Adipose tissue (tissue), 3 donors: ENCODE results near the gene KCNJ14. TPM values are rescaled to one million over a fixed set of nuclear protein-coding genes. Genes with fewer than 3 reads are reported as not detected.

Source experiments
- H3K27ac ChIP-seq: one replicate; pipeline ENCODE4 v1.5.1; 2013; ENCODE audit warnings: low read depth, low read length
- WGBS, 3 donors: extraction: QIAGEN DNeasy Blood & Tissue Kit; methylation state at CpG; one replicate each; pipeline ENCODE4 v1.1.7; 2013; 5-methylcytosine and 5-hydroxymethylcytosine counted together
- polyA plus RNA-seq, 3 donors: library from polyadenylated mRNA; stranded (reverse); fragments of 200-250 nt; gene quantifications; one replicate each; pipeline ENCODE4 v1.2.3, GENCODE V29; 2013
- donor health status: healthy with polysubstance abuse.
- donor health status: Bipolar disorder and iron deficiency.
- donor health status: healthy.

Gene KCNJ14
- polyA plus RNA-seq, 3 donors: 0.11 to 0.58 (median 0.17) TPM

DNA sequence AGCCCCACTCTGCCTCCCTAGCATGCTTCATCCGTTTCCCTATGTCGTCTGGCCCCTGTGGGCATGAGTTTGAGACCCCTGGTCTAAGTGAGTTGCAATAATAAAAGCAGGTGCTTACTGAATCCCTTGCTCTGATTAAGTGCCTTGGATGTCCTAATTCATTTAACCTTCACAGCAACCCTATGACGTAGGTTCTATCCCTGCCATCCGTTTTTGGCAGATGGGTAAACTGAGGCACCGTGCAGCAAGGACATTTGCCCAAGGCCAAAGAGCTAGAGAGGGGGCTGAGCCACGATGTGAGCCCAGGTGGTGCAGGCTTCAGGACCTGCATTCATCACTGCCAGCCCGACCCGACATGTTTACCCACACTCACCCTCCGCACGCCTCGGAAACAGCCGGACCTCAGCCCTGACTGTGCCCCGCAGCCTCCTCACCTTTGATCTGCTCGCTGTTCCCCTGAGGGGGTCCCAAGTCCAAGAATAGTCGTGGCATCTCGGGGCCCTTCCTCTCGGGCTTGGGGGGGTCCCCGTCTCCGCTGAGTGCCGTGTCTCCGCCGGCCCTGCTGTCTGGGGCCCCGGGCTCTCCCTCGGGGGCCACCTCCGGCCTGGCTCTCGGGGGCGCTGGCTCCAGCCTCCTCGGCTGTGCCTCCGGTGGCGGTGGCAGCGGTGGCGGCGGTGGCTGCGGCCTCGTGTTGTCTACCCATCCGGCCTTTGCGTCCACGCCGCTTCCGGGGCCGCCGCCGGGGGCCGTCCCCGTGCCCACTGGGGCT is 41.8 kb downstream of the KCNJ14 start:
- H3K27ac ChIP-seq: no peak overlapping the region
- 56 to 73% (median 70%) methylated on average over 39 to 45 of the region's 45 CpGs for WGBS, 3 donors

DNA sequence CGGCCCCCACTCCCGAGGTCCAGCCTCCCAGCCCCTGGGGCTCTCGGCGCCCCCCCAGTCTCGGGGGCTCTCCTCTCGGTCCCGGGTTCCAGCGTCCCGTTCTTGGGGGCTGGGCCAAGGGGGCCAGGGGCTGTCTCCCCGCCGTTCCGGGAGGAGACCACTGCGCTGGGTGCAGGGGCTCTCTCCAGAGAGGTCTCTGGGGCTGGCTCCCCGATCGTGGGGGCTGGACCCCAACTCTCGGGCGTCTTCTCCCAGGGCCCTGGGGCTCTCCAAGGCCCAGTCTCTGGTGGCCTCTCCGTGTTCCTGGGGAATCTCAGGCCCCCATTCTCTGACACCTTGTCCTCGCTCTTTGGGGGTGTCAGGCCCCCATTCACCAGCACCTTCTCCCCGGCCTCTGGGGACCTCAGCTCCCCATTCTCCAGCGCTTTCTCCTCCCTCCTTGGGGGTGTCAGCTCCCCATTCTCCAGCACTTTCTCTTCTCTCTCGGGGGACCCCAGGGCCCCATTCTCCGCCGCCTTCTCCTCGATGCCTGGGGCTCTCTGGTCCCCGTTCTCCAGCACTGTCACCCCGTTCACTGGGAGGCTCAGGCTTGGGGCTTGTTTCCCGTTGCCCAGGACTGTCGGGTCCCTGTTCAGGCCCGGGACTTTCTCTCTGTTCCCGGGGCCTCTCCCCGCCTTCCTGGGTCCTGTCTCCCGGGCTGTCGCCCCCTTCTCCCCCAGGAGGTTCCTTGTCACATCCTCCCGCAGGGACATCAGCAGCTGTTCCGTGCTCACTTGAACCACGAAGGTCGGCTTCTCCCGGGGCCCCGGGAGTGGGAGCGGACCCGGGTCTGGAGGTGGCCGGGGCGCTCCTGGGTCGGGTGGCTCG is 42.6 kb downstream of the KCNJ14 start:
- WGBS, 3 donors: 66 to 74% (median 68%) methylated on average over 36 to 46 of the region's 46 CpGs
- no peak overlapping the region for H3K27ac ChIP-seq

GRCh38 chr19:48498595-48499311 is 43.4 kb downstream of the KCNJ14 start:
- 50 to 57% (median 52%) methylated on average over 18 to 50 of the region's 59 CpGs for WGBS, 3 donors
- no peak overlapping the region for H3K27ac ChIP-seq

GRCh38 chr19:48499316-48500090 is 44.1 kb downstream of the KCNJ14 start:
- H3K27ac ChIP-seq: no peak overlapping the region
- WGBS, 3 donors: 62 to 81% (median 65%) methylated on average over 40 to 44 of the region's 44 CpGs

GRCh38 chr19:48500830-48501493 is 45.6 kb downstream of the KCNJ14 start:
- WGBS, 3 donors: 39 to 57% (median 45%) methylated on average over 30 to 32 of the region's 32 CpGs
- H3K27ac ChIP-seq: no peak overlapping the region

DNA sequence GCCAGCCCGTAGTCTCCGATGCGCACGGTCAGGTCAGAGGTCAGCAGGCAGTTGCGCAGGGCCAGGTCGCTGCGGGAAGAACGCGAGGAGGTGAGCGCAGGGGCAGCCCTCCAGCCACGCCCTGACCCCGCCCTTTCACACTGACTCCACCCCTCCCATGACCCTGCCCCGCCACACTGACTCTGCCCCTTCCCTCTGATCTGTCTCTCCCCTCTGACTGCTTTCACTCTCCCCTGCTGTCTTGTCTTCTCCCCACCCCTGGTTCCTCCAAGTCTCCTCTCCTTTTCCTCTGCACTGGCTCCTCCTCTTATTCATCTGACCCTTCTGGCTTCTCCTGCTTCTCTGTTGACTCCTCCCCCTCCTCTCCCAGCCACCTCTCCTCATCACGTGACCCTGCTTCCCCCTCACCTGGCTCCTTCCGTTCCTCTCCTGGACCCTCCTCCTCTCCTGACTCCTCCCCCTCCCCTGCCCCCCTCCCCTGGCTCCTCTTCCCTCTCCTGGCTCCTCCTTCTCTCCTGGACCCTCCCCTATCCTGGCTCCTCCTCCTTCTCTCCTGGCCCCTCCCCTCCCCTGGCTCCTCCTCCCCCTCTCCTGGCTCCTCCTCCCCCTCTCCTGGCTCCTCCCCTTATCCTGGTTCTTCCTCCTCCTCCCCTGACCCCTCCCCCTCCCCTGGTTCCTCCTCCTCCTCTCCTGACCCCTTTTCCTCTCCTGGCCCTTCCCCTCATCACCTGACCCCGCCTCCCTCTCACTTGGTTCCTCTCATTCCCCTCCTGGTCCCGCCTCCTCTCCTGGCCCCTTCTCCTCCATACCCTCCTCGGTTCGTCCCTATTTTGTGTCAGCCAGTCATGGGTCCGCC is 46.3 kb downstream of the KCNJ14 start:
- 0 to 5% (median 3%) methylated on average over 16 to 20 of the region's 20 CpGs for WGBS, 3 donors
- no peak overlapping the region for H3K27ac ChIP-seq

- WGBS, 3 donors: 26 to 34% (median 32%) methylated on average over 25 to 27 of the region's 27 CpGs
- no peak overlapping the region for H3K27ac ChIP-seq
Observed at GRCh38 chr19:48502350-48503018, 47.1 kb downstream of the KCNJ14 start.

DNA sequence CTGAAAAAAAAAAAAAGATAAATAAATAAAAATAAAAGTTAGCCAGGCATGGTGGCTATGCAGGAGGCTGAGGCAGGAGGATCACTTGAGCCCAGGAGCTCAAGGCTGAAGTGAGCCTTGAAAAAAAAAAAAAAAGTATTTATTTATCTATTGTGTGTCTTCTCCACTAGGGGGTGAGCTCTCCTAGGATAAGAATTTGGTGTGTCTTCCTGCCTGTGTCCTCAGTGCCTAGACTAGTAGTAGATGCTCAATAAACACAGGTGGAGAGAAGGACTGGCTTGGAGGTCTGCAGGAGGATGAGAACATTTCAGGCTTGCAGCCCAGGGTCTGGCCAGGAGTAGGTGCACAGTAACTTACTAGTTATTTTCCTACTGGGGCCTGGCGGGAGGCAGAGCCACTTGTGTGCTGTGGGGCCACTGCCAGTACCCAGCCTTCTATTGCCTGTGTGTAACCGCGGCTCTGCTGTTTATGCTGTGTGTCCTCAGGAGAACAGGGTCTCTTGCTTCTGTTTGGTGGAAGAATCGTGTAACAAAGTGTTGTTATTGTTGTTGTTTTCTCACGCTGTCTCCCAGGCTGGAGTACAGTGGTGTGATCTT is 50.9 kb downstream of the KCNJ14 start:
- no peak overlapping the region for H3K27ac ChIP-seq

GRCh38 chr19:48507911-48508439 is 52.6 kb downstream of the KCNJ14 start:
- 82 to 91% (median 89%) methylated on average over 7 of the region's 7 CpGs for WGBS, 3 donors
- H3K27ac ChIP-seq: no peak overlapping the region

More for the DNA sequence above, 50.9 kb downstream of the KCNJ14 start:
- 90 to 93% (median 91%) methylated on average over 5 of the region's 5 CpGs for WGBS, 3 donors

DNA sequence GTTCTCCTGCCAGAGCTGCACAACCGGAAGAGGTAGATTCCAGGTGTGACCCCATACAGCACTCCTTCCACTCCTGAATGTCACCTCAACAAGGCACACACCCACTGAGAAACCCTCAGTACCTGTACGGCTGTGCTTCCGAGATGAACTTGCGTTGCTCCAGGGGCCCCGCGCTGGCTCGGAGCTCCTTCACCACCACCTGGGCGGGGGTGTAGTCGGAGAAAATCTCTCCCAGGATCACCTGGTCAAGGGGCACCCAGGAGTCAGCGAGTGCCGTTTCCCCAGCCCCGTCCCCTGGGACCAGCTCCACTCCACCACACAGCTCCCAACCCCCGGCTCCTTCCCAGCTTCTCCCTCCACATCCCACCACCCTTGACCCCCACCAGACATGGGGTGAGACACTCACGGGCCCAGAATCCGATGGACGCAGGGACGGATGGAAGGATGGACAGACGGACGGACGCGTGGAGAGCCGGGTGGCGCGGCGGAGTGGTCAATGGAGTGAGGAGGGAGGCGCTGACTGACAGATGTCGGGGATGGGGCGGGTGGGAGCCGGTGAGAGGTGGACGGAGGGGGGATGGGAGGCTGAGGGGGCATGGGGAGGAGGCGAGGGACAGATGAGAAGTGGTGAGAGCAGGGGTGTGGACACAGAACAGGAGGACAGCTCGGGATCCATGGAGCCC is 53.5 kb downstream of the KCNJ14 start:
- 70 to 84% (median 83%) methylated on average over 22 to 32 of the region's 32 CpGs for WGBS, 3 donors
- no peak overlapping the region for H3K27ac ChIP-seq

GRCh38 chr19:48509467-48510194 is 54.3 kb downstream of the KCNJ14 start:
- no peak overlapping the region for H3K27ac ChIP-seq
- WGBS, 3 donors: 66 to 83% (median 75%) methylated on average over 11 to 12 of the region's 12 CpGs

GRCh38 chr19:48510421-48511268 is 55.3 kb downstream of the KCNJ14 start:
- no peak overlapping the region for H3K27ac ChIP-seq
- 11 to 13% (median 12%) methylated on average over 24 of the region's 24 CpGs for WGBS, 3 donors

- no peak overlapping the region for H3K27ac ChIP-seq
- 1 to 4% (median 2%) methylated on average over 20 to 31 of the region's 32 CpGs for WGBS, 3 donors
Observed at GRCh38 chr19:48511321-48511731, 56.0 kb downstream of the KCNJ14 start.
